H9 (cell line): Measurements from ENCODE around the gene GRIA4. TPM values are rescaled to one million over a fixed set of nuclear protein-coding genes. Genes with fewer than 3 reads are reported as not detected.

Experiments used
- DNase-seq: peaks from one replicate; pipeline ENCODE4 v3.0.0-alpha.2; 2017
- H2AFZ ChIP-seq: one replicate; pipeline ENCODE4 v1.6.1; 2013; ENCODE audit warnings: mild to moderate bottlenecking, low read length, control low read depth, moderate library complexity
- H2AK5ac ChIP-seq: 2 replicates; pipeline ENCODE4 v1.6.1; 2013; ENCODE audit warnings: low read length, control low read depth, mixed read lengths; ENCODE audit not compliant: insufficient read length
- H2BK120ac ChIP-seq: one replicate; pipeline ENCODE4 v1.6.1; 2013; ENCODE audit warnings: low read depth, mild to moderate bottlenecking, low read length, control low read depth, inconsistent platforms; ENCODE audit not compliant: poor library complexity, severe bottlenecking
- H2BK12ac ChIP-seq: 2 replicates; pipeline ENCODE4 v1.6.1; 2013; ENCODE audit warnings: low read length, control low read depth, mixed read lengths, low read depth; ENCODE audit not compliant: insufficient read length
- H2BK15ac ChIP-seq: 2 replicates; pipeline ENCODE4 v1.6.1; 2013; ENCODE audit warnings: low read depth, low read length, control low read depth
- H2BK20ac ChIP-seq: one replicate; pipeline ENCODE4 v1.6.1; 2013; ENCODE audit warnings: low read depth, mild to moderate bottlenecking, low read length, control low read depth, inconsistent platforms; ENCODE audit not compliant: poor library complexity, severe bottlenecking
- H2BK5ac ChIP-seq: 2 replicates; pipeline ENCODE4 v1.6.1; 2013; ENCODE audit warnings: low read length, control low read depth, mixed read lengths; ENCODE audit not compliant: insufficient read length
- H3K14ac ChIP-seq: 2 replicates; pipeline ENCODE4 v1.6.1; 2013; ENCODE audit warnings: low read length, control low read depth; ENCODE audit not compliant: insufficient read depth
- H3K18ac ChIP-seq: 2 replicates; pipeline ENCODE4 v1.6.1; 2013; ENCODE audit warnings: low read depth, mild to moderate bottlenecking, mixed read lengths, low read length, control low read depth; ENCODE audit not compliant: insufficient read length
- H3K23ac ChIP-seq: 2 replicates; pipeline ENCODE4 v1.6.1; 2013; ENCODE audit warnings: low read length, control low read depth, mixed read lengths, low read depth; ENCODE audit not compliant: insufficient read length
- H3K23me2 ChIP-seq: 2 replicates; pipeline ENCODE4 v1.6.1; 2013; ENCODE audit warnings: low read depth, mild to moderate bottlenecking, mixed read lengths, low read length, control low read depth; ENCODE audit not compliant: insufficient read length, poor library complexity, severe bottlenecking
- H3K27ac ChIP-seq: 2 replicates; pipeline ENCODE4 v1.5.1; 2013; ENCODE audit warnings: low read length, control low read depth, mixed read lengths, low read depth; ENCODE audit not compliant: insufficient read length
- H3K27me3 ChIP-seq: 2 replicates; pipeline ENCODE4 v1.6.1; 2013; ENCODE audit warnings: low read length, control low read depth, inconsistent platforms; ENCODE audit not compliant: insufficient read depth
- H3K4ac ChIP-seq: 2 replicates; pipeline ENCODE4 v1.6.1; 2013; ENCODE audit warnings: low read depth, mild to moderate bottlenecking, control low read depth, inconsistent platforms, low read length, moderate library complexity
- H3K4me1 ChIP-seq: 2 replicates; pipeline ENCODE4 v1.6.1; 2013; ENCODE audit warnings: low read length, control low read depth, inconsistent platforms; ENCODE audit not compliant: insufficient read depth
- H3K4me2 ChIP-seq: 2 replicates; pipeline ENCODE4 v1.6.1; 2013; ENCODE audit warnings: low read length, control low read depth, mixed read lengths; ENCODE audit not compliant: insufficient read length, insufficient read depth
- H3K56ac ChIP-seq: 2 replicates; pipeline ENCODE4 v1.6.1; 2013; ENCODE audit warnings: low read depth, mild to moderate bottlenecking, mixed read lengths, low read length, control low read depth; ENCODE audit not compliant: insufficient read length
- H3K79me1 ChIP-seq: 2 replicates; pipeline ENCODE4 v1.6.1; 2013; ENCODE audit warnings: low read depth, mild to moderate bottlenecking, moderate library complexity, low read length, control low read depth, inconsistent platforms; ENCODE audit not compliant: insufficient read depth, poor library complexity, severe bottlenecking
- H3K79me2 ChIP-seq: 2 replicates; pipeline ENCODE4 v1.6.1; 2013; ENCODE audit warnings: low read length, control low read depth, inconsistent platforms; ENCODE audit not compliant: insufficient read depth
- H3K9ac ChIP-seq: 2 replicates; pipeline ENCODE4 v1.6.1; 2013; ENCODE audit warnings: low read length, control low read depth, mixed read lengths; ENCODE audit not compliant: insufficient read length; ENCODE audit errors: extremely low read depth
- H3K9me3 ChIP-seq: one replicate; pipeline ENCODE4 v1.6.1; 2013; ENCODE audit warnings: low read depth, low read length, inconsistent platforms; ENCODE audit not compliant: control insufficient read depth
- H3T11ph ChIP-seq: one replicate; pipeline ENCODE4 v1.6.1; 2013; ENCODE audit warnings: mild to moderate bottlenecking, low read length, control low read depth, inconsistent platforms
- H4K20me1 ChIP-seq: one replicate; pipeline ENCODE4 v1.6.1; 2013; ENCODE audit not compliant: control insufficient read depth, insufficient read length, insufficient read depth
- H4K5ac ChIP-seq: 2 replicates; pipeline ENCODE4 v1.6.1; 2013; ENCODE audit warnings: low read depth, mild to moderate bottlenecking, mixed read lengths, low read length, control low read depth; ENCODE audit not compliant: insufficient read length
- H4K8ac ChIP-seq: replicated peaks from 2 replicates; pipeline ENCODE4 v1.6.1; 2013; ENCODE audit warnings: low read length, control low read depth, mixed read lengths, low read depth; ENCODE audit not compliant: insufficient read length
- H4K91ac ChIP-seq: 2 replicates; pipeline ENCODE4 v1.6.1; 2013; ENCODE audit warnings: low read depth, mild to moderate bottlenecking, moderate library complexity, mixed read lengths, low read length, control low read depth; ENCODE audit not compliant: insufficient read length
- H3K27ac Mint-ChIP-seq, 3 experiments: 2 replicates in 2 of 3; 3 replicates in 1 of 3; pipeline ENCODE4 v1.8.0; 2020 to 2021; ENCODE audit warnings: mixed read lengths in 3 of 3, mild to moderate bottlenecking in 1 of 3, moderate library complexity in 1 of 3
- H3K27me3 Mint-ChIP-seq: 2 replicates; pipeline ENCODE4 v1.8.0; 2021; ENCODE audit warnings: low read depth, mild to moderate bottlenecking, moderate library complexity, mixed read lengths
- H3K36me3 Mint-ChIP-seq, 3 experiments: 2 replicates in 2 of 3; 3 replicates in 1 of 3; pipeline ENCODE4 v1.8.0; 2020 to 2021; ENCODE audit warnings: low read depth in 3 of 3, mixed read lengths in 3 of 3; ENCODE audit not compliant: insufficient read depth in 1 of 3
- H3K4me1 Mint-ChIP-seq, 2 experiments: 2 replicates each; pipeline ENCODE4 v1.8.0; 2020; ENCODE audit warnings: mixed read lengths in 2 of 2
- H3K4me3 Mint-ChIP-seq, 2 experiments: 2 replicates in 1 of 2; 3 replicates in 1 of 2; pipeline ENCODE4 v1.8.0; 2020 to 2021; ENCODE audit warnings: mild to moderate bottlenecking in 2 of 2, mixed read lengths in 2 of 2, moderate library complexity in 1 of 2
- H3K9me3 Mint-ChIP-seq, 2 experiments: 2 replicates in 1 of 2; 3 replicates in 1 of 2; pipeline ENCODE4 v1.8.0; 2020; ENCODE audit warnings: mild to moderate bottlenecking in 2 of 2, mixed read lengths in 2 of 2, moderate library complexity in 1 of 2
- CTCF ChIP-seq: fragments of 200-600 bp; sonication (generic); conservative IDR thresholded peaks from 3 replicates; pipeline ENCODE4 v1.8.0; 2021; ENCODE audit warnings: antibody characterized with exemption, mild to moderate bottlenecking
- WGBS: extraction: QIAGEN DNeasy Blood & Tissue Kit; methylation state at CpG from one replicate; pipeline ENCODE4 v1.1.7; 2013; ENCODE audit warnings: missing lambda C conversion rate, low lambda C conversion rate, mixed read lengths; ENCODE audit not compliant: insufficient read length; ENCODE audit errors: extremely low coverage; 5-methylcytosine and 5-hydroxymethylcytosine counted together
- total RNA-seq: library from RNA; stranded (reverse); gene quantifications from 2 replicates; pipeline ENCODE4 v1.2.1, GENCODE V29; 2021

Gene GRIA4
- total RNA-seq, 1 experiment from 2014 or later = 0.83 TPM

- no peak overlapping the region for H2BK5ac ChIP-seq
- H3K79me2 ChIP-seq = no peaks in the 10 kb centered on the region
Observed at GRCh38 chr11:105884436-105884835, 274.6 kb downstream of the GRIA4 start.

More at GRCh38 chr11:105884436-105884835, 274.6 kb downstream of the GRIA4 start:
- Histone ChIP-seq H2AK5ac (no peak overlapping the region), H3K27ac (no peak overlapping the region), H3T11ph (no peak overlapping the region), H3K4me1 (no peaks in the 10 kb centered on the region), H2BK20ac (no peak overlapping the region), H2BK15ac (no peak overlapping the region), H3K14ac (no peak overlapping the region), H3K4ac (no peak overlapping the region), H3K23me2 (no peaks in the 10 kb centered on the region), H2BK120ac (no peak overlapping the region), H4K91ac (no peak overlapping the region), H3K56ac (no peak overlapping the region), H4K5ac (no peak overlapping the region), H3K9me3 (no peaks in the 10 kb centered on the region), H3K79me1 (no peaks in the 10 kb centered on the region), H3K27me3 (no peaks in the 10 kb centered on the region), H2AFZ (no peak overlapping the region), H3K18ac (no peak overlapping the region), H3K4me2 (no peak overlapping the region), H4K20me1 (no peaks in the 10 kb centered on the region), H2BK12ac (no peak overlapping the region), H3K9ac (no peak overlapping the region), H4K8ac (no peak overlapping the region), H3K23ac (no peak overlapping the region)
- Mint-ChIP-seq H3K9me3 (no peaks in the 10 kb centered on the region), H3K27me3 (no peaks in the 10 kb centered on the region), H3K4me1 (peaks cover 0 to 5% of the 10 kb centered on the region in 2 experiments; a peak in 1 of 4 replicates), H3K36me3 (no peaks in the 10 kb centered on the region), H3K4me3 (no peak overlapping the region), H3K27ac (no peak overlapping the region)
- DNase-seq = no peak
- no peak for TF ChIP-seq CTCF
- WGBS = no CpG with 5 or more reads among the region's 3 CpGs
